PFSK-1 (cell line): ENCODE measurements around the gene KMT5C.

ENCODE experiments used
- FOXP2 ChIP-seq: optimal IDR thresholded peaks from 2 replicates; pipeline ENCODE3; 2011; ENCODE audit warnings: borderline replicate concordance, control low read depth, inconsistent platforms; ENCODE audit not compliant: insufficient read depth; ENCODE audit errors: extremely low read length, extremely low read depth
- POLR2AphosphoS5 ChIP-seq: IDR thresholded peaks from 2 replicates; pipeline ENCODE4 v1.6.1; 2012; ENCODE audit warnings: low read depth, mild to moderate bottlenecking, control low read depth, low read length, moderate library complexity
- SIN3A ChIP-seq: IDR thresholded peaks from 2 replicates; pipeline ENCODE4 v1.6.1; 2012; ENCODE audit warnings: mild to moderate bottlenecking, low read length, moderate library complexity, borderline replicate concordance; ENCODE audit not compliant: insufficient read depth
- TAF1 ChIP-seq: IDR thresholded peaks from 2 replicates; pipeline ENCODE4 v1.6.1; 2012; ENCODE audit warnings: low read length, control low read depth, borderline replicate concordance; ENCODE audit not compliant: insufficient read depth
- TF ChIP-seq, protein P1 (sequence below), 2 experiments: IDR thresholded peaks; 2 replicates each; pipeline versions ENCODE4 v1.6.1 to v1.8.0; 2011 to 2012; ENCODE audit warnings: low read depth in 2 of 2, low read length in 2 of 2, control low read depth in 1 of 2, inconsistent platforms in 1 of 2, mild to moderate bottlenecking in 1 of 2, moderate library complexity in 1 of 2; ENCODE audit not compliant: insufficient read depth in 1 of 2

KMT5C gene

DNA sequence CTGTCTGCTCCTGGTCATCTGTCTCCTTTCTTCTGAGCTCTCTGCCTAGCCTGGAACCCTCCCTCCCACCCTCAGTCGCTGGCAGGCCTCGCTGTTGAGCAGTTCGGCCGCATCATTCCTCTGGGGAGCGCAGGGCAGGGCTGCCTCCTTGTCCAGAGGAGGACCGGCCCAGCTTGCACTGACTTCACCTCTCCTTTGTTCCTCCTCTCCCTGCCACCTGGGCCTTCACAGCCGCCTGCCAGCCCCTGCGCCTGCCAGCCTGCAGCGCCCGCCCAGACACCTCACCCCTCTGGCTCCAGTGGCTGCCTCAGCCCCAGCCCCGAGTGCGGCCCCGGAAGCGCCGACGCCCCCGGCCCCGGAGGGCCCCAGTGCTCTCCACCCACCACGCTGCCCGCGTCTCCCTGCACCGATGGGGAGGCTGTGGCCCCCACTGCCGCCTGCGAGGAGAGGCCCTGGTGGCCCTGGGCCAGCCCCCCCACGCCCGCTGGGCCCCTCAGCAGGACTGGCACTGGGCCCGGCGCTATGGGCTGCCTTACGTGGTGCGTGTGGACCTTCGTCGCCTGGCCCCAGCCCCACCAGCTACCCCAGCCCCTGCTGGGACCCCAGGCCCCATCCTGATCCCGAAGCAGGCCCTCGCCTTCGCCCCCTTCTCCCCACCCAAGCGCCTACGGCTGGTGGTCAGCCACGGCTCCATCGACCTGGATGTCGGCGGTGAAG, 7.2 kb downstream of the KMT5C start:
- TF ChIP-seq TAF1 (no peak), FOXP2 (no peak)
- TF ChIP-seq, protein P1, sequence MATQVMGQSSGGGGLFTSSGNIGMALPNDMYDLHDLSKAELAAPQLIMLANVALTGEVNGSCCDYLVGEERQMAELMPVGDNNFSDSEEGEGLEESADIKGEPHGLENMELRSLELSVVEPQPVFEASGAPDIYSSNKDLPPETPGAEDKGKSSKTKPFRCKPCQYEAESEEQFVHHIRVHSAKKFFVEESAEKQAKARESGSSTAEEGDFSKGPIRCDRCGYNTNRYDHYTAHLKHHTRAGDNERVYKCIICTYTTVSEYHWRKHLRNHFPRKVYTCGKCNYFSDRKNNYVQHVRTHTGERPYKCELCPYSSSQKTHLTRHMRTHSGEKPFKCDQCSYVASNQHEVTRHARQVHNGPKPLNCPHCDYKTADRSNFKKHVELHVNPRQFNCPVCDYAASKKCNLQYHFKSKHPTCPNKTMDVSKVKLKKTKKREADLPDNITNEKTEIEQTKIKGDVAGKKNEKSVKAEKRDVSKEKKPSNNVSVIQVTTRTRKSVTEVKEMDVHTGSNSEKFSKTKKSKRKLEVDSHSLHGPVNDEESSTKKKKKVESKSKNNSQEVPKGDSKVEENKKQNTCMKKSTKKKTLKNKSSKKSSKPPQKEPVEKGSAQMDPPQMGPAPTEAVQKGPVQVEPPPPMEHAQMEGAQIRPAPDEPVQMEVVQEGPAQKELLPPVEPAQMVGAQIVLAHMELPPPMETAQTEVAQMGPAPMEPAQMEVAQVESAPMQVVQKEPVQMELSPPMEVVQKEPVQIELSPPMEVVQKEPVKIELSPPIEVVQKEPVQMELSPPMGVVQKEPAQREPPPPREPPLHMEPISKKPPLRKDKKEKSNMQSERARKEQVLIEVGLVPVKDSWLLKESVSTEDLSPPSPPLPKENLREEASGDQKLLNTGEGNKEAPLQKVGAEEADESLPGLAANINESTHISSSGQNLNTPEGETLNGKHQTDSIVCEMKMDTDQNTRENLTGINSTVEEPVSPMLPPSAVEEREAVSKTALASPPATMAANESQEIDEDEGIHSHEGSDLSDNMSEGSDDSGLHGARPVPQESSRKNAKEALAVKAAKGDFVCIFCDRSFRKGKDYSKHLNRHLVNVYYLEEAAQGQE (IDR thresholded peaks at IDR 0.05; ENCODE audit: insufficient read depth in 1 of 2, low read depth in 2 of 2, low read length in 2 of 2), result no peak

DNA sequence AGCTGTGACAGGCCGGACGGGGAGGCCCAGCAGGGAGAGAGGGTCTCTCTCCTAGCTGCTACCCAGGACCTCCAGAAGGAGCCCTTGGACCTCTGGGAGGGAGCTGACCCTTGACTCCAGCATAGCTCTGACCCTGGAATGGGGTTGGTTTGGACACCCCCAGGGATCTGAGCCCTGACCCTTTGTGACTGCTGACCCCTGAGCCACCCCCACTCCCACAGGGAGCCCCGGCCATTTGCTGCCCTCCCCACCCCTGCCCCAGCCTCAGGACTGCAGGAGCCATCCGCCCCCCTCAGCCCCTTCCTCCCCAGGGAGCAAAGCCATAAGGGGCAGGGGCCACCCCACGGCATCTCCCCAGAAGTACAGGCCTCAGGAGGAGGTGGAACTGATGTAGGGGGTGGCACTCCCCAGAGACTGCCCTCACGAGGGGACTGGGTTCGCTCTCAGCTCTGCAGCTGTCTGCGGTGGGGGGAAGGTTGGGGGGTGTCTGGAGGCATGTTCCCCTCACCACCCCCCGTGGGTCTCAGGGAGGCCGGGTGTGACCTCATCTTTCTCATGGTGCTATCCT, 7.8 kb downstream of the KMT5C start:
- TF ChIP-seq, protein P1 (IDR thresholded peaks at IDR 0.05; ENCODE audit: insufficient read depth in 1 of 2, low read depth in 2 of 2, low read length in 2 of 2), result no peak
- no peak for TF ChIP-seq TAF1

DNA sequence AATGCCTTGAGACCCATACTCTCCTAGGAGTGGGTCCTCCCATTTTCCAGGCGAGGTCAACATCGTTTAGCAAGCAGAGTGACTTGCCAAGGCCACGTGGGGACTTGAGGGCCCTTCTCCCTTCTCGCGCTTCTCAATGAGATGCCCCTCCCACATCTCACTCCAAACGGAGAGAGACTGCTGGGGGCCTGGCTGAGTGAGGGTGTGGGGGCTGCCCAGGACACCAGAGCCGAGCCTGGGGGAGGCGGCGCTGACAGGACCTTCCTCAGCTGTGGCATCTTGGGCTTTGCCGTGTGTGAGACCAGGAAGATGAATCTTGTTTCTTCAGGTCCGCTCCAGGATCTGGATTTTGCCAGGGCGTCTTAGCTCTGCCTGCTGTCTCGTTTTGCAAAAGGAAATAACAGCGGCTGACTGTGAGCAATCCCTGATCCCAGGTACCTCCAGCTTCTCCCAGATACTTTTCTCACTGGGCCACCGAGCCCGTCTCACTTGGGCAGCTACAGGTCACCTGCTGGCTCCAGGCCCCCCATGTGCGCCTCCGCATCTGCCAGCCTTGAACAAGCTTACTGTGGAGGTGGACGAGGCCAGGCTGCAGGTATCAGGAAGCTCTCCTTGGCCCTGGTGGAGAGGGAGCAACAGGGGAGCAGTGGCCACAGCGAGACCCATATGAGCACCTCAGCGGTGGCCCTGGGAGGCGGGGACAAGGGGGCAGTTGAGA, 8.8 kb downstream of the KMT5C start:
- TF ChIP-seq TAF1 (no peak), FOXP2 (no peak), POLR2AphosphoS5 (no peak), SIN3A (no peak)
- TF ChIP-seq, protein P1 (IDR thresholded peaks at IDR 0.05; ENCODE audit: insufficient read depth in 1 of 2, low read depth in 2 of 2, low read length in 2 of 2), result no peak

DNA sequence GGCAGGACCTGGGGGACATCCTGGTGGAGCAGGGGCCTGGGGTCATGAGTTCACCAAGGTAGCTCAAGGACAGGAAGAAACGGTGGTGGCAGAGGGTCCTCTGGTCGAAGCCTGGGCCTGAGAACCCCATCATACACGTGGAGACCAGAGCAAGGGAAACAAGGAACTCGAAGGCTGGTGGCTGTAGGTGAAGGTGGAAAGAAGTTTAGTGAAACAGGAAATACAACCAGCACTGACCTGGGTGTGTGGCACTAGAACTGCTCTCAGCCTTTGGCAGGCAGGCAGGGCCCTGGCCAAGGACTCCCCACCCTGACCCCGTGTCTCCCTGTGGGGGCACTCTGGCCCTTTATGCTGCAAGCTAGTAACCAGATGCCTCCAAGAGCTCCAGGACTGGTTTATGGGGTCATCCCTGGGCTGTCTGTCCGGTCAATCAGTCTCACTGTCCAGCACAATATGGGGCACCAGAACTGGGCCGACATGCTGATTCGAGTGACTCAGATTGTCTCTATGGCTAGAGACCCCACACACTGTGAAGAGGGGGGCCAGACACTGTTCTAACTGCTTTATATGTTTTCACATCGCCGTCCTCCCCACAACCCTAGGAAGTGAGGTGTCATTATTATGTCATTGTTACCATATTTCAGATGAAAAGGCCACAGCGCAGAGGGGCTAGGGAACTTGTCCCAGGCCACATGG, 11.1 kb downstream of the KMT5C start:
- TF ChIP-seq TAF1 (no peak), POLR2AphosphoS5 (no peak), FOXP2 (no peak), SIN3A (no peak)
- TF ChIP-seq, protein P1 (IDR thresholded peaks at IDR 0.05; ENCODE audit: insufficient read depth in 1 of 2, low read depth in 2 of 2, low read length in 2 of 2), result no peak
